Measurements from ENCODE around the gene NDUFS7. TPM values are rescaled to one million over a fixed set of nuclear protein-coding genes. Genes with fewer than 3 reads are reported as not detected.

Gene NDUFS7
- total RNA-seq, 4 donors from 2014 or later = 108 to 217 (median 128) TPM

DNA sequence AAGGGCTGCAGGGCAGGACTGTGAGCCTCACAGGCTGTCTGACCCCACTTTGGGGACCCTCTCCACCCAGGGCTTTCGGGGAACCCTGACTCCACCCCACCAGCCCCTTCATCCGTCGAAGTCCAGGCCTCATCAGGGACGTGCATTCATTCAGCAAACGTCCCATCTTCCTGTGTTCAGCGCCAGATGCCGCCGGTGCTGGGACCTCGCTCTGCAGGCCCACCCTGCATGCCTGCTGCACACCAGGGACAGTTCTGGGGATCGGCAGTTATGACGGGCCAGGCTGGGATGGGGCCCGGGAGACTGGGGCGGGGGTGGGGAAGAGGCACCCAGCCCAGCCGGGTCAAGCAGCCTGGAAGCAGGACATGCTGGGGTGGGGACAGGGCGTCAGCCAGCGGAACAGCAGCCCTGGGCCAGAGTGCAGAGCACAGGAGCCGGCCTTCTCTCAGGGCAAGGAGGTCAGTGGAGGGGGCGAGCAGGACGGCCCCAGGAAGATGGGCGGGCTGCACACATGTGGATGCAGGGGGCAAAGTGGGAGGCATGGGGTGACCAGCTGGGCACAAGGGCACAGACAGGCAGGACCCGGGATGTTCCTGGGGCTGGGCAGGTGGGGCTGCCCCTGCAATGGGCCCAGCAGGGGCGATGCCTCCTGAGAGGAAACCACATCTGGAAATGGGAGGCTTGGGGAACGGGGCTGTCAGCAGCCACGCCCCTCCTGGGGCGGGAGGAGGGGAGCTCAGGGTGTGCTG, 12.5 kb downstream of the NDUFS7 start:
- DNase-seq (ENCODE audit: low spot score in 2 of 2) = no peak
- H3K4me3 ChIP-seq (ENCODE audit: low read depth, poor library complexity, severe bottlenecking) = no peak overlapping the region
- WGBS, 2 donors = 21% methylated on average over 14 to 23 of the region's 25 CpGs
- TF ChIP-seq, protein P1, sequence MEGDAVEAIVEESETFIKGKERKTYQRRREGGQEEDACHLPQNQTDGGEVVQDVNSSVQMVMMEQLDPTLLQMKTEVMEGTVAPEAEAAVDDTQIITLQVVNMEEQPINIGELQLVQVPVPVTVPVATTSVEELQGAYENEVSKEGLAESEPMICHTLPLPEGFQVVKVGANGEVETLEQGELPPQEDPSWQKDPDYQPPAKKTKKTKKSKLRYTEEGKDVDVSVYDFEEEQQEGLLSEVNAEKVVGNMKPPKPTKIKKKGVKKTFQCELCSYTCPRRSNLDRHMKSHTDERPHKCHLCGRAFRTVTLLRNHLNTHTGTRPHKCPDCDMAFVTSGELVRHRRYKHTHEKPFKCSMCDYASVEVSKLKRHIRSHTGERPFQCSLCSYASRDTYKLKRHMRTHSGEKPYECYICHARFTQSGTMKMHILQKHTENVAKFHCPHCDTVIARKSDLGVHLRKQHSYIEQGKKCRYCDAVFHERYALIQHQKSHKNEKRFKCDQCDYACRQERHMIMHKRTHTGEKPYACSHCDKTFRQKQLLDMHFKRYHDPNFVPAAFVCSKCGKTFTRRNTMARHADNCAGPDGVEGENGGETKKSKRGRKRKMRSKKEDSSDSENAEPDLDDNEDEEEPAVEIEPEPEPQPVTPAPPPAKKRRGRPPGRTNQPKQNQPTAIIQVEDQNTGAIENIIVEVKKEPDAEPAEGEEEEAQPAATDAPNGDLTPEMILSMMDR (IDR thresholded peaks at IDR 0.05) = no peak
- TF ChIP-seq POLR2A (IDR thresholded peaks at IDR 0.05) = no peak
- intact Hi-C loops (cut with DNase I; ENCODE audit: low total_unique reads) = no loop called here

DNA sequence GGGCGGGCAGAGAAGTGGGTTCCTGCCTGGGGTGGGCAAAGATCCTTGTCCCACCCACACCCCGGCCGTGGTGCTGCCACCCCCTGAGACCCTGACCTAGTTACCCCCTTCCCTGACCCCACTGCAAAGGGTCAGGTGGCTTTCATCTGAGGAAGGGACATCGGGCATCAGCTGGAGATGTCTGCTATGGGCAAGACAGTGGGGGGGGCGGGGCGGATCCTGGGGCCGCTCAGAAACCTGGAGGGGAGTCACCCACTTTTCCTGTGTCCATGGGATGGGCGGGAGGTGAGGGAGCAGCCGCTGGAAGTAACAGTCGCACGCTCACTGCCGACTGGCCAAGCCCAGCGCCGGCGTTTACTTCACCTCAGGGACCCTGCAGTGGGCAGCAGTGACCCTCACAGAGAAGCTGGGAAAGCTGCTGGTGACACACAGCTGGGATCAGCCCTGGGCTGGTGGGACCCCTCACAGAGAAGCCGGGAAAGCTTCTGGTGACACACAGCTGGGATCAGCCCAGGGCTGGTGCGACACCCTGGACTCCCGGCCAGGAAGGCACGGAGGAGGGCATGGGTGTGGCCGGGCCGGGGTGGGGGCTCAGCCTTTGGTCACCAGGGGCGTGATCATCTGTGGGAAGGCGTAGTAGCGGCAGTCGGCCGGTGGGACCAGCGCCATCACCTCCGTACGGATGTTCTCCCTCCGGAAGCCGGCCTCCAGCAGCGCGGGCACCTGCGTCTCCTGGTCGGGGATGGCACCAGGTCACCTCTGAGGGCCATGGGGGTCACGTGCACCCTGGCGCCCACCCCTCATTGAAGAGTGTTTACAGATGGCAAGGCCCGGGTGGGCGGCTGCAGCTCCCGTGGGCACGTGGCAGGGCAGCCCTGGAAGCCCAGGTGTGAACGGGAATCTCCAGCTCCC, 13.3 kb downstream of the NDUFS7 start:
- no peak for DNase-seq (ENCODE audit: low spot score in 2 of 2)
- H3K4me3 ChIP-seq (ENCODE audit: low read depth, poor library complexity, severe bottlenecking) = no peak overlapping the region
- intact Hi-C loops (cut with DNase I; ENCODE audit: low total_unique reads) = no loop called here
- TF ChIP-seq POLR2A (IDR thresholded peaks at IDR 0.05) = no peak
- TF ChIP-seq, protein P1 (IDR thresholded peaks at IDR 0.05) = no peak
- WGBS, 2 donors = 64 to 65% methylated on average over 26 to 42 of the region's 42 CpGs

- TF ChIP-seq, protein P1 (IDR thresholded peaks at IDR 0.05) = no peak
- TF ChIP-seq POLR2A (IDR thresholded peaks at IDR 0.05) = no peak
- no peak overlapping the region for H3K4me3 ChIP-seq (ENCODE audit: low read depth, poor library complexity, severe bottlenecking)
- intact Hi-C loops (cut with DNase I; ENCODE audit: low total_unique reads) = no loop called here
- WGBS, 2 donors = 88 to 90% methylated on average over 9 of the region's 9 CpGs
- DNase-seq (ENCODE audit: low spot score in 2 of 2) = no peak
Measured at GRCh38 chr19:1397838-1398237, 14.1 kb downstream of the NDUFS7 start.

DNA sequence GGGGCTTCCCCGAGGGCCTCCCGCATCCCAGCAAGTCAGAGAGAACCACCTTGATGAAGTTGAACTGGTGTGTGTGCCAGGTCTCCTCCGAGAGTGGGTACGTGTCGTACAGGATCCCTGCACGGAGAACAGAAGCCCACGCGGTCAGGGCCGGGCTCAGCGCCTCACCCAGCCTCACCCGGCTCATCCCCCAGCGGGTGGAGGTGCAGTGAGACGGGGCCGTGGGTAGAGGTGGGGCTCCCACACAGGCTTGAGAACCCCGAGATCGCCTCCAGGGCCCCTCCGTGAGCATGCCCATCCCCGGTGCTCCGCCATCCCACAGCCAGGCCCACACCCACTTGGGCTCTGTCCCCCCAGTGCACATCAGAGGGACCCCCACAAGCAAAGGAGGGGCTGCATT, 15.4 kb downstream of the NDUFS7 start:
- no peak for TF ChIP-seq POLR2A (IDR thresholded peaks at IDR 0.05)
- TF ChIP-seq, protein P1 (IDR thresholded peaks at IDR 0.05) = no peak
- WGBS, 2 donors = 69 to 74% methylated on average over 18 to 19 of the region's 19 CpGs
- no peak for DNase-seq (ENCODE audit: low spot score in 2 of 2)
- H3K4me3 ChIP-seq (ENCODE audit: low read depth, poor library complexity, severe bottlenecking) = no peak overlapping the region
- intact Hi-C loops (cut with DNase I; ENCODE audit: low total_unique reads) = no loop called here

DNA sequence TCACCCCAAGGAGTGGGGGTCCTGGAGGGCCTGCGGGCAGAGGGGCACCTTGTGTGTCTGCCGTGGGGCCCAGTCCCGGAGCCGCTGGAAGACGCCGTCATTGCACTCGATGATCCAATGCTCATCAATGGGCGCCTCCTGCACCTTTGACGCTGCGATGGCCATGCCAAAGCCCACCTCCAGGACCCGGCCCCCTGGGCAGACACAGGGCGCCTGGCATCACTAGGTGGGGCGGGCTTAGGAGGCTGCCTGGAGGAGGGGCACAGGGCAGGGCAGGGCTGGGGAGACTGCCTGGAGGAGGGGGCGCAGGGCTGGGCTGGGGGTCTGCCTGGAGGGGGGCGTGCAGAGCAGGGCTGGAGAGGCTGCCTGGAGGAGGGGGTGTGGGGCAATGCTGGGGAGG, 16.0 kb downstream of the NDUFS7 start:
- no peak for DNase-seq (ENCODE audit: low spot score in 2 of 2)
- intact Hi-C loops (cut with DNase I; ENCODE audit: low total_unique reads) = no loop called here
- H3K4me3 ChIP-seq (ENCODE audit: low read depth, poor library complexity, severe bottlenecking) = no peak overlapping the region
- WGBS, 2 donors = 88 to 91% methylated on average over 10 of the region's 15 CpGs
- TF ChIP-seq POLR2A (IDR thresholded peaks at IDR 0.05) = no peak
